ENCODE measurements around the gene MOCS3. TPM values are rescaled to one million over a fixed set of nuclear protein-coding genes. Genes with fewer than 3 reads are reported as not detected.

Gene MOCS3
- polyA plus RNA-seq, 1 experiment: 3.4 TPM

DNA sequence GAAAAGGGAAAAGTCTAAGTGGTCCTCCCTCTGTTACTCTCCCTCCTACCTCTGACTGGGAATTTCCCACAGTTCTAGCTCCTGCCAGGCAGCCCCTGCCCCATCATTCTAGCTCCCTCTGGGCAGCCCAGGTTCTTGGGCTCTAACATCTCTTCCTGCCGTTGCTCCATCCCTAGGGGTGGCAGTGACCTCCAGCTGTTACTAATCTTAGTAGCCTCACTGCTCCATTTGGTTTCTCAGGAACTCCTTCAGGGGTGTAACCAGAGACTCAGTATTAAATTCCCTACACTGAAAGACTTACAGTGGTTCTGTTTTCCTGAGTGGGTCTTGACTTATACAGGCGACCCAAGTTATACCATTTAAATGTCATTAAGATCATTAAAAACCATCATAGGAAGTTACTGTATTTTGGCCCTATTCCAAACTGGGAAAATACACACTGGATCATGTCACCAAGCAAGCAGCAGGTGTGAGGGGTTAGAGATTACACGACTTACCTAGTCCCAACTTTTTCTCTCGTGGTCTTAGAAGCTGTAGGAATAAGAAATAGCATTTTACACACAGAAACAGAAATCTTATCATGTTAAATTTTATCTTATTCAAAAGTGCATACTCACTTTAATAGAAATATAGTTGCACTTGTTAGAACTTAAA lies 10.4 kb upstream of the MOCS3 start:
- Histone ChIP-seq H3K27me3 (ENCODE audit: control insufficient read depth, insufficient read depth, low read length) (no peaks in the 10 kb centered on the region), H3K36me3 (ENCODE audit: control insufficient read depth, insufficient read depth, low read length) (peaks cover 24% of the 10 kb centered on the region), H3K4me3 (ENCODE audit: low read depth, low read length) (no peak overlapping the region)
- DNase-seq (ENCODE audit: low read depth): no peak
- TF ChIP-seq, protein P1, sequence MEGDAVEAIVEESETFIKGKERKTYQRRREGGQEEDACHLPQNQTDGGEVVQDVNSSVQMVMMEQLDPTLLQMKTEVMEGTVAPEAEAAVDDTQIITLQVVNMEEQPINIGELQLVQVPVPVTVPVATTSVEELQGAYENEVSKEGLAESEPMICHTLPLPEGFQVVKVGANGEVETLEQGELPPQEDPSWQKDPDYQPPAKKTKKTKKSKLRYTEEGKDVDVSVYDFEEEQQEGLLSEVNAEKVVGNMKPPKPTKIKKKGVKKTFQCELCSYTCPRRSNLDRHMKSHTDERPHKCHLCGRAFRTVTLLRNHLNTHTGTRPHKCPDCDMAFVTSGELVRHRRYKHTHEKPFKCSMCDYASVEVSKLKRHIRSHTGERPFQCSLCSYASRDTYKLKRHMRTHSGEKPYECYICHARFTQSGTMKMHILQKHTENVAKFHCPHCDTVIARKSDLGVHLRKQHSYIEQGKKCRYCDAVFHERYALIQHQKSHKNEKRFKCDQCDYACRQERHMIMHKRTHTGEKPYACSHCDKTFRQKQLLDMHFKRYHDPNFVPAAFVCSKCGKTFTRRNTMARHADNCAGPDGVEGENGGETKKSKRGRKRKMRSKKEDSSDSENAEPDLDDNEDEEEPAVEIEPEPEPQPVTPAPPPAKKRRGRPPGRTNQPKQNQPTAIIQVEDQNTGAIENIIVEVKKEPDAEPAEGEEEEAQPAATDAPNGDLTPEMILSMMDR (IDR thresholded peaks at IDR 0.05; ENCODE audit: insufficient read depth, low read depth, low read length): no peak
- ChIA-PET CTCF (interaction anchor here (0.6 to 1.5 kb wide), 3 partner anchors 19 to 158 kb away, joined by 3 read pairs; no protein-coding TSS in a partner anchor), POLR2A (no interaction called here)

DNA sequence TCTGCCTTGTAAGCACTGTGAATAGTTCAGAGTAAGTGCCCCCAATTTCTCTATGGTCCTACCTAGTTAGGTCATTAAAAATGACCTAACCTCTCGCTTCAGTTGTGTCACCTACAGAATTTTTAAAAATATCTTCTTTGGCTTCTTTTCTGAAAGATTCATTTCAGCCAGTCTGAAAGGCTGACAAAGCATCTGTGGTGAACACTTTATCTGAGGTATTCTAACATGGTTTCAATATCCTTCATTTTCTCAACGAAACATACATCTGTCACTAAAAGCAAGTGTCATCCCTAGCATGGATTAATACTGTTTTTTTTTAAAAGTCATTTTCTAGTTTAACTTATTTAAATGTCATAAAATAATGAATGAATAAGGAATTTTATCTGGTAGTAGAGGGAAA lies 5.4 kb upstream of the MOCS3 start:
- Histone ChIP-seq H3K27me3 (ENCODE audit: control insufficient read depth, insufficient read depth, low read length) (no peaks in the 10 kb centered on the region), H3K4me3 (ENCODE audit: low read depth, low read length) (no peak overlapping the region), H3K36me3 (ENCODE audit: control insufficient read depth, insufficient read depth, low read length) (peaks cover 9% of the 10 kb centered on the region)
- CTCF ChIA-PET: no interaction called here
- TF ChIP-seq, protein P1 (IDR thresholded peaks at IDR 0.05; ENCODE audit: insufficient read depth, low read depth, low read length): no peak
- no peak for DNase-seq (ENCODE audit: low read depth)
- POLR2A ChIA-PET: no interaction called here

DNA sequence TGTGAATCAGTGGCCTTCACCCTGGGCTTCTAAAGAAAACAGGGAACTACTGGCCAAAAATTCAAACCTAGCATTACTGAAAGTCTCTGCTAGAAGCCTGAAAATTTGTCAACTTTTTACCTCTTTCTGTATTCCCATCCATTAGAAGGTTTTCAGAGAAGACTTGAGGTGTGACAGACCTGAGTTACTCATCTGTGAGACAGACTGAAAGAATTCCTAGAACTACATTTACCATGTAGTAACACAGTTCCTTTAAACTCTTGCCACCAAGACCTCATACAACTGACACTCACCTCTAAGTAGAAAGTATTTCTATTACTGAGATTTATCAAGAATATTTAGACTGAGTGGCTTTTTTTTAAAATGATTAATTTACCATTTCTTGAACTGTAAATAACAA lies 4.8 kb upstream of the MOCS3 start:
- TF ChIP-seq, protein P1 (IDR thresholded peaks at IDR 0.05; ENCODE audit: insufficient read depth, low read depth, low read length): no peak
- Histone ChIP-seq H3K27me3 (ENCODE audit: control insufficient read depth, insufficient read depth, low read length) (no peaks in the 10 kb centered on the region), H3K36me3 (ENCODE audit: control insufficient read depth, insufficient read depth, low read length) (peaks cover 9% of the 10 kb centered on the region), H3K4me3 (ENCODE audit: low read depth, low read length) (no peak overlapping the region)
- ChIA-PET CTCF (interaction anchor here (1.2 kb wide), 1 partner anchor 151 kb away, joined by 4 read pairs; no protein-coding TSS in a partner anchor), POLR2A (no interaction called here)
- no peak for DNase-seq (ENCODE audit: low read depth)

DNA sequence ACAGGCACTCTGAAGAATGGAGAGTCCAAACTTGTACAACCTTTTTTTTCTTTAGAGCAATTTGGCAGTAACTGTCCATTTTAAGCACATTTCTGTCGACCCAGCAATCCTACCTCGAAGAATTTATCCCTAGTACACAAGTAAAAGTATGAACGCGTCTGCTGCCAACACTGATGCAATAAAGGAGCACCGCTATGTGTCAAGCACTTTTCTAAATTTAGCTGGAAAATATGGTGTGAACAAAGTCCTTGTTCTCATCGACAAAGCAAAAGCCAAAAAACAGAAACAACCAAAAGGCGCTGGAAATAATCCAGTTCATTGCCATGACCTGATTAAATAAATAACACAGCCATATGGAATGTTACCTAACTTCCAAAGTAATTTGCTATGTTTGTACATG lies 1.3 kb upstream of the MOCS3 start:
- ChIA-PET POLR2A (interaction anchor here (0.9 kb wide), 1 partner anchor 10 kb away, joined by 4 read pairs; no protein-coding TSS in a partner anchor), CTCF (interaction anchor here (0.7 to 2.8 kb wide), 5 partner anchors 10 to 163 kb away, joined by 3 to 21 read pairs (median 5); partner anchors contain the start of gene BCAS4)
- Histone ChIP-seq H3K27me3 (ENCODE audit: control insufficient read depth, insufficient read depth, low read length) (no peaks in the 10 kb centered on the region), H3K4me3 (ENCODE audit: low read depth, low read length) (peak overlapping the region; percentile 92), H3K36me3 (ENCODE audit: control insufficient read depth, insufficient read depth, low read length) (peaks cover 2% of the 10 kb centered on the region; the same call in 1 of the 2 replicates)
- DNase-seq (ENCODE audit: low read depth): no peak
- TF ChIP-seq, protein P1 (IDR thresholded peaks at IDR 0.05; ENCODE audit: insufficient read depth, low read depth, low read length): no peak

DNA sequence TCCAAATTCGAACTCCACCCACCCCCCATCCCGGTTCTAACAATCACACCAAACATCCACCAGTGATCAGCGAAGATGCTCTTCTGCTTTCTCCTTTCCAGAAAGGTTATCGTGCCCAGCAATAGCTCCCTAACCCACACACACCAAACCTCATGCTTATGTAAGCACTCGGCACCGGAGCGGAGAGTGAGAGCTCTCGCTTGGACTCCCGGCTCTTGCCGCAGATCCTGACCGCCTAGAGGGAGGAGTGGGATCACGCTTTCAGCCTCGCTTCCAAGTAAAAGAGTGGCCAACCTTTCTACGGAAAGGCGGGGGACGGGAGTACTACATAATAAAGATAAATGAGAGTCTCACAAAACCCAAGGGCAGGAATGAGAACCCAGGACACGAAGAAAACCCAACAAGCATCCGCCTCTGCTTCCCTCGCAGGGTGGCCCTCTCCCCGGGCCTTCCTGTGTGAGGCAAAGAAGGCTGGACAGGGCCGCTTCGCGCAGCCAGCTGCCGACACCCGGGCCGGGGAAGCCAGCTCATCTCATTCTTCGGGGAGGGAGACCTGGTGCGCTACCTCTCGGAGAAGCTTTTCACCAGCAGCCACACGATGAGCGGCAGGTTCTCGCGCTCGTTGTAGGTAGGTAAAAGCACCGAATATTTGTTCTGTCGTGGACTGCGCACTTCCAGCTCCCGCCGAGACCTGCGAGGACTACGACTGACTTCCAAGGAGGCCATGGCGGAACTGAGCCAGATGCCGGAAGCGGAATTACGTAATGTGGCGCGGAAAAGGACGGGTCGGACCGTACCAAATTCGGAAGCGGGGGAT lies 612 bp upstream of the MOCS3 start, which contains the start of gene DPM1:
Gene DPM1, minus strand, starts transcription at position 735 of the 817 bp plus-strand sequence. Its CDS starts 9 bp downstream, at position 726.
- ChIA-PET CTCF (interaction anchor here (0.5 to 2.8 kb wide), 13 partner anchors 10 to 170 kb away, joined by 3 to 21 read pairs (median 4); partner anchors contain the start of genes ADNP and BCAS4), POLR2A (interaction anchor here (0.7 to 0.9 kb wide), 3 partner anchors 11 to 165 kb away, joined by 4 to 11 read pairs (median 7); partner anchors contain the start of gene BCAS4)
- H3K27me3 ChIP-seq (ENCODE audit: control insufficient read depth, insufficient read depth, low read length): no peaks in the 10 kb centered on the region
- peaks cover 2% of the 10 kb centered on the region; the same call in 1 of the 2 replicates for H3K36me3 ChIP-seq (ENCODE audit: control insufficient read depth, insufficient read depth, low read length)
- TF ChIP-seq, protein P1 (IDR thresholded peaks at IDR 0.05; ENCODE audit: insufficient read depth, low read depth, low read length): no peak
- DNase-seq (ENCODE audit: low read depth): no peak
- H3K4me3 ChIP-seq (ENCODE audit: low read depth, low read length): peak within 1 kb of the TSS; percentile 92
